SU-DHL-6 (cell line): ENCODE measurements around the gene CDC42SE1.

Experiments
- H2AFZ ChIP-seq: fragments of 200-600 bp; sonication (generic); 2 replicates; pipeline ENCODE4 v1.6.1; 2014; ENCODE audit warnings: low read depth, mild to moderate bottlenecking, moderate library complexity, mixed read lengths, antibody characterized with exemption, low read length; ENCODE audit not compliant: severe bottlenecking
- H3F3A ChIP-seq: fragments of 200-600 bp; shearing (Covaris generic); 2 replicates; pipeline ENCODE4 v1.6.0; 2016; ENCODE audit warnings: antibody characterized with exemption, mild to moderate bottlenecking; ENCODE audit not compliant: insufficient read depth
- H3K27ac ChIP-seq: fragments of 200-600 bp; sonication (generic); 2 replicates; pipeline ENCODE4 v1.5.1; 2016; ENCODE audit warnings: low read depth, mild to moderate bottlenecking, low read length, moderate library complexity, mixed read lengths
- H3K27me3 ChIP-seq: fragments of 200-600 bp; sonication (generic), shearing (Covaris generic); 2 replicates; pipeline ENCODE4 v1.6.0; 2014; ENCODE audit warnings: mild to moderate bottlenecking, low read length
- H3K36me3 ChIP-seq: fragments of 200-600 bp; sonication (generic); 2 replicates; pipeline ENCODE4 v1.6.1; 2014; ENCODE audit warnings: mild to moderate bottlenecking, low read length, mixed read lengths
- H3K4me2 ChIP-seq: fragments of 300-600, 200-600 bp; shearing (Covaris generic), sonication (generic); 2 replicates; pipeline ENCODE4 v1.6.0; 2014; ENCODE audit warnings: low read length, low read depth, mild to moderate bottlenecking; ENCODE audit not compliant: poor library complexity, severe bottlenecking
- H3K4me3 ChIP-seq: fragments of 200-600 bp; sonication (generic); 2 replicates; pipeline ENCODE4 v1.5.1; 2014; ENCODE audit warnings: antibody characterized with exemption, low read length, mild to moderate bottlenecking, mixed read lengths; ENCODE audit not compliant: insufficient read depth, poor library complexity, severe bottlenecking
- H3K79me2 ChIP-seq: fragments of 200-600 bp; sonication (generic); 2 replicates; pipeline ENCODE4 v1.6.1; 2014; ENCODE audit warnings: mild to moderate bottlenecking, low read length, moderate library complexity; ENCODE audit not compliant: insufficient read depth
- H3K9ac ChIP-seq: fragments of 200-600 bp; sonication (generic); 2 replicates; pipeline ENCODE4 v1.7.0; 2014; ENCODE audit warnings: mild to moderate bottlenecking, low read length
- H3K9me2 ChIP-seq: fragments of 200-600 bp; sonication (generic); replicated peaks from 2 replicates; pipeline ENCODE4 v1.6.1; 2014; ENCODE audit warnings: low read length; ENCODE audit not compliant: insufficient read depth
- H3K9me3 ChIP-seq: fragments of 200-600 bp; sonication (generic); 2 replicates; pipeline ENCODE4 v1.6.1; 2014; ENCODE audit warnings: low read length, mixed read lengths; ENCODE audit not compliant: insufficient read depth
- H4K20me1 ChIP-seq: fragments of 200-600 bp; sonication (generic); 2 replicates; pipeline ENCODE4 v1.6.1; 2014; ENCODE audit warnings: low read depth, mild to moderate bottlenecking, antibody characterized with exemption, low read length, moderate library complexity, mixed read lengths
- EZH2phosphoT487 ChIP-seq: fragments of 200-600 bp; sonication (generic), shearing (Covaris generic); conservative IDR thresholded peaks from 2 replicates; pipeline ENCODE4 v1.6.1; 2018; ENCODE audit warnings: mild to moderate bottlenecking, antibody characterized with exemption, low read length, moderate library complexity, mixed read lengths
- TF ChIP-seq, protein P1 (sequence below): fragments of 200-600 bp; sonication (generic); IDR thresholded peaks from one replicate; pipeline ENCODE4 v1.5.1; 2017; ENCODE audit warnings: antibody characterized with exemption, mild to moderate bottlenecking, low read length, moderate library complexity; ENCODE audit not compliant: insufficient read depth, poor library complexity, severe bottlenecking

Gene CDC42SE1

GRCh38 chr1:151024540-151025146 is 34.8 kb downstream of the CDC42SE1 start:
- H2AFZ ChIP-seq = no peak overlapping the region
- no peaks in the 10 kb centered on the region for H3K79me2 ChIP-seq
- H3K27ac ChIP-seq = no peak overlapping the region
- H3K36me3 ChIP-seq = no peaks in the 10 kb centered on the region; the same call in 1 of the 2 replicates
- TF ChIP-seq, protein P1, sequence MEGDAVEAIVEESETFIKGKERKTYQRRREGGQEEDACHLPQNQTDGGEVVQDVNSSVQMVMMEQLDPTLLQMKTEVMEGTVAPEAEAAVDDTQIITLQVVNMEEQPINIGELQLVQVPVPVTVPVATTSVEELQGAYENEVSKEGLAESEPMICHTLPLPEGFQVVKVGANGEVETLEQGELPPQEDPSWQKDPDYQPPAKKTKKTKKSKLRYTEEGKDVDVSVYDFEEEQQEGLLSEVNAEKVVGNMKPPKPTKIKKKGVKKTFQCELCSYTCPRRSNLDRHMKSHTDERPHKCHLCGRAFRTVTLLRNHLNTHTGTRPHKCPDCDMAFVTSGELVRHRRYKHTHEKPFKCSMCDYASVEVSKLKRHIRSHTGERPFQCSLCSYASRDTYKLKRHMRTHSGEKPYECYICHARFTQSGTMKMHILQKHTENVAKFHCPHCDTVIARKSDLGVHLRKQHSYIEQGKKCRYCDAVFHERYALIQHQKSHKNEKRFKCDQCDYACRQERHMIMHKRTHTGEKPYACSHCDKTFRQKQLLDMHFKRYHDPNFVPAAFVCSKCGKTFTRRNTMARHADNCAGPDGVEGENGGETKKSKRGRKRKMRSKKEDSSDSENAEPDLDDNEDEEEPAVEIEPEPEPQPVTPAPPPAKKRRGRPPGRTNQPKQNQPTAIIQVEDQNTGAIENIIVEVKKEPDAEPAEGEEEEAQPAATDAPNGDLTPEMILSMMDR = peak; percentile 84
- no peak for TF ChIP-seq EZH2phosphoT487
- H3K4me3 ChIP-seq = no peak overlapping the region
- no peak overlapping the region for H3K4me2 ChIP-seq
- no peaks in the 10 kb centered on the region for H3K27me3 ChIP-seq
- H4K20me1 ChIP-seq = no peaks in the 10 kb centered on the region
- H3K9me2 ChIP-seq = no peaks in the 10 kb centered on the region
- no peak overlapping the region for H3K9ac ChIP-seq
- no peaks in the 10 kb centered on the region for H3K9me3 ChIP-seq
- no peaks in the 10 kb centered on the region for H3F3A ChIP-seq

DNA sequence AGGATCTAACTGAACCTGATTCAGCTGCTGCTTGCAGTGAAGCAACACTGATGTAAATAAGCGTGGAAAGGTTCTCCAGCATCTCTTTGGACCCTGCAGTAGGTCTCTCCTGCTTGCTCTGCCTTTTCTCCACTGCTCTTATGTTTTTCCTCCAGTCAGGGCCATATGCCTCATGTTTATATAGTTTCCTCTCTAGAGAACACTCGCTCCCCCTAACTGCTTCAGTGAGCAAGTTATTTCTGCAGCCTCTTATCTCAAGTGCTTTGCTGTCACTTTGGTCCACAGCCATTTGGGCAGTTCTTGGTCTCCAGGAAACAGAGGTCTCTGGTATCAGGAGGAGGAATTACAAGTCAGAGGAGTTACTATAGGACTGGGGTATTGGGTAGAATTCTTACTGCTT is 45.9 kb downstream of the CDC42SE1 start:
- Histone ChIP-seq H3K4me2 (no peak overlapping the region), H3K9me3 (no peaks in the 10 kb centered on the region), H3K79me2 (peaks cover 12% of the 10 kb centered on the region; the same call in 1 of the 2 replicates), H3K27me3 (no peaks in the 10 kb centered on the region), H2AFZ (no peak overlapping the region), H3K4me3 (no peak overlapping the region), H3K27ac (no peak overlapping the region), H3K36me3 (no peaks in the 10 kb centered on the region), H3F3A (no peaks in the 10 kb centered on the region), H3K9me2 (no peaks in the 10 kb centered on the region), H4K20me1 (no peaks in the 10 kb centered on the region), H3K9ac (no peak overlapping the region)
- no peak for TF ChIP-seq EZH2phosphoT487
- TF ChIP-seq, protein P1 = no peak

DNA sequence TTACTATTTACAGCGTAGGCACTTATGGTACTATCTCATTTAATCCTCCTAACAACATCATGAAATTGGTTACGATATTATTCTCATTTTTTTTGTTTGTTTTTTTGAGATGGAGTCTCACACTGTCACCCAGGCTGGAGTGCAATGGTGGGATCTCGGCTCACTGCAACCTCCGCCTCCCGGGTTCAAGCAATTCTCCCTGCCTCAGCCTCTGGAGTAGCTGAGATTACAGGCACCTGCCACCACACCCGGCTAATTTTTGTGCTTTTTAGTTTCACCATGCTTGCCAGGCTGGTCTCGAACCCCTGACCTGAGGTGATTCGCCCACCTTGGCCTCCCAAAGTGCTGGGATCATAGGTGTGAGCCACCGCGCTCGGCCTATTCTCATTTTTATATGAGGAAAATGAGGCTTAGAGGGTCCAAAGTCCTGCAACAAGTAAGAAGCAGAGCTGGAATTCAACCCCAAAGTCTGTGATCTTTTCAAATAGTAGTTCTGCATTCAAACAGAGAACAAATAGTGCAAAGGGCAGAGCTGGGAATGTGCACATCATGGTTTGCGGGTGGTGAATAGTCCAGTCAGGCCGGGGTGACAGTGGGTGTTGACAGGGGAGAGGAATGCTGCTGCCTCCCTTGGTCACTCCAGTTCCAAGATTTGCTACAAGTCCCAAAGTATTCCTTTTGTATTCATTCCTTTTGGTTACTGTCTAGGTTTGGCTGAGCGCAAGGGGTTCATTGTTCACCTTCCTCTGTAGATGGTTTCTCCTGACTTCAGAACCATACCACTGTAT is 46.5 kb downstream of the CDC42SE1 start:
- Histone ChIP-seq H4K20me1 (no peaks in the 10 kb centered on the region), H3K79me2 (peaks cover 12% of the 10 kb centered on the region; the same call in 1 of the 2 replicates), H3K4me2 (no peak overlapping the region), H3K9me3 (no peaks in the 10 kb centered on the region), H2AFZ (no peak overlapping the region), H3F3A (peaks cover 2% of the 10 kb centered on the region; the same call in 1 of the 2 replicates), H3K4me3 (no peak overlapping the region), H3K27ac (no peak overlapping the region), H3K27me3 (no peaks in the 10 kb centered on the region), H3K9ac (no peak overlapping the region), H3K9me2 (no peaks in the 10 kb centered on the region), H3K36me3 (no peaks in the 10 kb centered on the region)
- TF ChIP-seq EZH2phosphoT487 = no peak
- TF ChIP-seq, protein P1 = no peak
